Mammary epithelial cell (primary cell): Measurements from ENCODE around the gene LYRM2.

ENCODE experiments used
- EZH2 ChIP-seq: IDR thresholded peaks from 2 replicates; pipeline ENCODE4 v1.6.1; 2012; ENCODE audit warnings: low read length, inconsistent platforms, borderline replicate concordance
- TF ChIP-seq, protein P1 (sequence below), 2 donors: IDR thresholded peaks in 1 of 2; conservative IDR thresholded peaks in 1 of 2; 2 replicates each; pipeline ENCODE4 v1.5.1; 2011 to 2012; ENCODE audit warnings: inconsistent platforms in 2 of 2, low read length in 2 of 2, mild to moderate bottlenecking in 2 of 2, control low read depth in 1 of 2, low read depth in 1 of 2; ENCODE audit not compliant: insufficient read depth in 1 of 2; ENCODE audit errors: extremely low read depth in 1 of 2

DNA sequence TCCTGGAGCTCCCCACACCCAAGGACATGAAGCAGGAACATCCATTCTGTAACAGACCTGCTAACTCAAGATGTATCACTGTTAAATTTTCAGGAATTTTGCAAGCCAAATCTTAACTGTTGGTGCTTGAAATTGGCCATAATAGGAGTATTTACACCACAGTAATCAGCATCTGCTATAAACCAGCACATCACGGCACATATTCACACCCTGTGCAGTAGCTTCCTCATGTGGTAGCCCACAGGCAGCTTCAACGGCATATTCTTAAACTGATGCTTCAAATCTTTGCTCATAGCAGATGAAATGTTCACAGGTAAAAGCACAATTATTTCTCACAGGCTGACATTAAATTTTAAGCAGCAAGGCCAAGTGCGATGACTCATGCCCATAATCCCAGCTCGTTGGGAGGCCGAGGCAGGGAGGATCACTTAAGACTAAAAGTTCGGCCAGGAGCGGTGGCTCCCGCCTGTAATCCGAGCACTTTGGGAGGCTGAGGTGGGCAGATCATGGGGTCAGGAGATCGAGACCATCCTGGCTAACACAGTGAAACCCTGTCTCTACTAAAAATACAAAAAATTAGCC lies 43.5 kb upstream of the LYRM2 start:
- TF ChIP-seq, protein P1, sequence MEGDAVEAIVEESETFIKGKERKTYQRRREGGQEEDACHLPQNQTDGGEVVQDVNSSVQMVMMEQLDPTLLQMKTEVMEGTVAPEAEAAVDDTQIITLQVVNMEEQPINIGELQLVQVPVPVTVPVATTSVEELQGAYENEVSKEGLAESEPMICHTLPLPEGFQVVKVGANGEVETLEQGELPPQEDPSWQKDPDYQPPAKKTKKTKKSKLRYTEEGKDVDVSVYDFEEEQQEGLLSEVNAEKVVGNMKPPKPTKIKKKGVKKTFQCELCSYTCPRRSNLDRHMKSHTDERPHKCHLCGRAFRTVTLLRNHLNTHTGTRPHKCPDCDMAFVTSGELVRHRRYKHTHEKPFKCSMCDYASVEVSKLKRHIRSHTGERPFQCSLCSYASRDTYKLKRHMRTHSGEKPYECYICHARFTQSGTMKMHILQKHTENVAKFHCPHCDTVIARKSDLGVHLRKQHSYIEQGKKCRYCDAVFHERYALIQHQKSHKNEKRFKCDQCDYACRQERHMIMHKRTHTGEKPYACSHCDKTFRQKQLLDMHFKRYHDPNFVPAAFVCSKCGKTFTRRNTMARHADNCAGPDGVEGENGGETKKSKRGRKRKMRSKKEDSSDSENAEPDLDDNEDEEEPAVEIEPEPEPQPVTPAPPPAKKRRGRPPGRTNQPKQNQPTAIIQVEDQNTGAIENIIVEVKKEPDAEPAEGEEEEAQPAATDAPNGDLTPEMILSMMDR (conservative IDR thresholded peaks at IDR 0.05 in 1 of 2, IDR thresholded peaks at IDR 0.05 in 1 of 2; ENCODE audit: extremely low read depth in 1 of 2, insufficient read depth in 1 of 2, low read depth in 1 of 2, low read length in 2 of 2), result no peak
- no peak for TF ChIP-seq EZH2
